IMR-90 (cell line): ENCODE measurements around the gene ST8SIA6. TPM values are rescaled to one million over a fixed set of nuclear protein-coding genes. Genes with fewer than 3 reads are reported as not detected.

Experiments used
- ATAC-seq: fragments of 200-7000 bp; cut with Tn5 transposase; 2 replicates; pipeline ENCODE4 v1.9.1; 2020; ENCODE audit warnings: low read depth, mild to moderate bottlenecking, moderate library complexity
- BruUV-seq: library from RNA; stranded (reverse); fragments of 400-500 nt; replicated peaks from 2 replicates; lab custom pipeline; 2021; lab: Mats Ljungman, UMichigan
- CTCF ChIA-PET: fragments of 300-600 bp; formaldehyde crosslinking; extraction: SDS; loops from one replicate; lab custom pipeline; 2021; ENCODE audit warnings: antibody characterized with exemption; lab: Yijun Ruan, JAX
- POLR2A ChIA-PET: fragments of 300-600 bp; sonication (Branson Sonifier 250); formaldehyde crosslinking; loops from one replicate; lab custom pipeline; 2022; ENCODE audit warnings: antibody characterized with exemption; ENCODE audit not compliant: unreplicated experiment; lab: Charles Lee
- DNase-seq: peaks from one replicate; pipeline ENCODE4 v3.0.0; 2013
- H2AFZ ChIP-seq: replicated peaks from 2 replicates; pipeline ENCODE3; 2013; ENCODE audit warnings: low read length, mild to moderate bottlenecking; ENCODE audit not compliant: poor library complexity
- H2AK5ac ChIP-seq: 2 replicates; pipeline ENCODE4 v1.6.1; 2013; ENCODE audit warnings: low read depth, low read length, inconsistent platforms
- H2AK9ac ChIP-seq: replicated peaks from 2 replicates; pipeline ENCODE3; 2013; ENCODE audit warnings: mild to moderate bottlenecking, low read depth, low read length, moderate library complexity; ENCODE audit not compliant: poor library complexity
- H2BK120ac ChIP-seq: 2 replicates; pipeline ENCODE4 v1.6.1; 2013; ENCODE audit warnings: low read depth, low read length, inconsistent platforms
- H2BK15ac ChIP-seq: 3 replicates; pipeline ENCODE4 v1.6.1; 2013; ENCODE audit warnings: low read depth, low read length, inconsistent platforms
- H2BK20ac ChIP-seq: 2 replicates; pipeline ENCODE4 v1.6.1; 2013; ENCODE audit warnings: low read depth, mild to moderate bottlenecking, inconsistent platforms, low read length, moderate library complexity
- H2BK5ac ChIP-seq: 2 replicates; pipeline ENCODE4 v1.6.1; 2013; ENCODE audit warnings: mild to moderate bottlenecking, low read depth, low read length, inconsistent platforms; ENCODE audit not compliant: poor library complexity, severe bottlenecking
- H3K14ac ChIP-seq: replicated peaks from 2 replicates; pipeline ENCODE4 v1.6.1; 2013; ENCODE audit warnings: low read depth, low read length, inconsistent platforms
- H3K18ac ChIP-seq: 2 replicates; pipeline ENCODE4 v1.6.1; 2013; ENCODE audit warnings: low read depth, low read length, control low read depth
- H3K23ac ChIP-seq: 2 replicates; pipeline ENCODE4 v1.6.1; 2013; ENCODE audit warnings: low read depth, low read length, inconsistent platforms
- H3K27ac ChIP-seq: 2 replicates; pipeline ENCODE4 v1.5.1; 2013; ENCODE audit warnings: mild to moderate bottlenecking, control low read depth, low read length; ENCODE audit not compliant: insufficient read depth
- H3K27me3 ChIP-seq: 2 replicates; pipeline ENCODE4 v1.6.1; 2013; ENCODE audit warnings: low read length; ENCODE audit not compliant: control insufficient read depth, insufficient read depth
- H3K36me3 ChIP-seq: 2 replicates; pipeline ENCODE4 v1.6.1; 2013; ENCODE audit warnings: low read length, mixed read lengths; ENCODE audit not compliant: control insufficient read depth, insufficient read depth
- H3K4ac ChIP-seq: 2 replicates; pipeline ENCODE4 v1.6.1; 2013; ENCODE audit warnings: low read depth, low read length, inconsistent platforms
- H3K4me1 ChIP-seq: 2 replicates; pipeline ENCODE4 v1.6.1; 2013; ENCODE audit warnings: low read length, mixed read lengths; ENCODE audit not compliant: control insufficient read depth, insufficient read depth
- H3K4me2 ChIP-seq: 2 replicates; pipeline ENCODE4 v1.6.1; 2013; ENCODE audit warnings: low read depth, mild to moderate bottlenecking, control low read depth, low read length, moderate library complexity
- H3K4me3 ChIP-seq: 2 replicates; pipeline ENCODE4 v1.5.1; 2013; ENCODE audit warnings: low read depth, mild to moderate bottlenecking, control low read depth, low read length, moderate library complexity; ENCODE audit not compliant: insufficient read depth
- H3K56ac ChIP-seq: 2 replicates; pipeline ENCODE4 v1.6.1; 2013; ENCODE audit warnings: low read length, inconsistent platforms; ENCODE audit not compliant: insufficient read depth; ENCODE audit errors: extremely low read depth
- H3K79me1 ChIP-seq, 2 experiments: 2 replicates each; pipeline ENCODE4 v1.6.1; 2013; ENCODE audit warnings: low read length in 2 of 2, inconsistent platforms in 1 of 2, low read depth in 1 of 2
- H3K9ac ChIP-seq: 2 replicates; pipeline ENCODE4 v1.6.1; 2013; ENCODE audit warnings: low read depth, low read length, control low read depth
- H3K9me1 ChIP-seq: 2 replicates; pipeline ENCODE4 v1.6.1; 2013; ENCODE audit warnings: low read length, inconsistent platforms; ENCODE audit not compliant: insufficient read depth
- H3K9me3 ChIP-seq: 2 replicates; pipeline ENCODE4 v1.6.1; 2013; ENCODE audit warnings: low read length; ENCODE audit not compliant: control insufficient read depth, insufficient read depth
- H4K20me1 ChIP-seq: 2 replicates; pipeline ENCODE4 v1.6.1; 2013; ENCODE audit warnings: low read length, inconsistent platforms; ENCODE audit not compliant: insufficient read depth
- H4K5ac ChIP-seq: 2 replicates; pipeline ENCODE4 v1.6.1; 2013; ENCODE audit warnings: mild to moderate bottlenecking, low read depth, low read length, control low read depth
- H4K8ac ChIP-seq, 2 experiments: 2 replicates each; pipeline ENCODE4 v1.6.1; 2013; ENCODE audit warnings: low read depth in 2 of 2, low read length in 2 of 2, control low read depth in 1 of 2, inconsistent platforms in 1 of 2
- H4K91ac ChIP-seq: 2 replicates; pipeline ENCODE4 v1.6.1; 2013; ENCODE audit warnings: low read depth, low read length, inconsistent platforms; ENCODE audit not compliant: insufficient read depth
- NFE2L2 ChIP-seq: fragments of 150-350 bp; IDR thresholded peaks from 2 replicates; pipeline ENCODE4 v1.6.1; 2016; ENCODE audit warnings: low read depth, mild to moderate bottlenecking, low read length
- POLR2A ChIP-seq: IDR thresholded peaks from 2 replicates; pipeline ENCODE4 v1.6.1; 2012; ENCODE audit warnings: mild to moderate bottlenecking, low read depth, low read length
- RCOR1 ChIP-seq: IDR thresholded peaks from 2 replicates; pipeline ENCODE4 v1.6.1; 2012; ENCODE audit warnings: mild to moderate bottlenecking, low read length, improper control_type of control experiment; ENCODE audit not compliant: insufficient replicate concordance
- SMC3 ChIP-seq: fragments of 150-350 bp; IDR thresholded peaks from 2 replicates; pipeline ENCODE4 v1.6.1; 2016; ENCODE audit warnings: low read depth, mild to moderate bottlenecking, antibody characterized with exemption, low read length, moderate library complexity
- WGBS, 2 experiments: methylation state at CpG; one replicate each; pipeline versions ENCODE4 v1.1.5 to v1.1.7; 2013; ENCODE audit warnings: missing lambda C conversion rate in 2 of 2; ENCODE audit not compliant: insufficient read length in 1 of 2; ENCODE audit errors: extremely low coverage in 2 of 2; 5-methylcytosine and 5-hydroxymethylcytosine counted together
- dilution Hi-C: fragments of 300-500 bp; cut with HindIII; formaldehyde crosslinking; loops from one replicate; pipeline ENCODE4 v1.14.3; 2018; ENCODE audit warnings: low sequenced_read_pairs; ENCODE audit not compliant: unreplicated experiment
- in situ Hi-C: fragments of 300-500 bp; cut with MboI; formaldehyde crosslinking; loops from 3 replicates; pipeline ENCODE4 v1.14.3; 2019; ENCODE audit warnings: low sequenced_read_pairs, inconsistent platforms, mixed read lengths
- intact Hi-C: fragments of 100-400 bp; cut with micrococcal nuclease; formaldehyde crosslinking; loops from 2 replicates; pipeline ENCODE4 v1.10.0; 2022
- polyA plus RNA-seq, 3 experiments: library from polyadenylated mRNA; depleted of rRNA; stranded (reverse); fragments of >200 nt; gene quantifications; 2 replicates each; pipeline ENCODE4 v1.2.3, GENCODE V29; 2012; ENCODE audit warnings: low replicate concordance in 1 of 3
- total RNA-seq: library from RNA; depleted of rRNA; stranded (reverse); fragments of >200 nt; gene quantifications from 2 replicates; pipeline ENCODE4 v1.2.3, GENCODE V29; 2012
- TF ChIP-seq, protein P1 (sequence below): fragments of 150-350 bp; IDR thresholded peaks from 2 replicates; pipeline ENCODE4 v1.6.1; 2016; ENCODE audit warnings: low read depth, mild to moderate bottlenecking, low read length, moderate library complexity, borderline replicate concordance
- TF ChIP-seq, protein P2 (sequence below): fragments of 150-350 bp; IDR thresholded peaks from 2 replicates; pipeline ENCODE4 v1.6.1; 2017; ENCODE audit warnings: mild to moderate bottlenecking, antibody characterized with exemption, low read length, low read depth

The ST8SIA6 gene
- total and polyA plus RNA-seq, 2 of the 4 experiments (the other 2 are of a cell fraction) = 0.10 to 0.18 TPM

- Histone ChIP-seq H3K23ac (no peak overlapping the region), H3K4me2 (no peak overlapping the region), H2AK9ac (no peak overlapping the region), H3K4ac (no peak overlapping the region), H3K14ac (no peak overlapping the region), H2AFZ (no peak overlapping the region), H3K4me1 (no peaks in the 10 kb centered on the region), H4K91ac (no peak overlapping the region), H3K27ac (no peak overlapping the region), H3K9ac (no peak overlapping the region), H3K79me1 (no peaks in the 10 kb centered on the region), H4K5ac (no peak overlapping the region), H3K9me1 (no peaks in the 10 kb centered on the region), H2BK15ac (no peak overlapping the region), H3K18ac (no peak overlapping the region), H2BK20ac (no peak overlapping the region), H3K36me3 (no peaks in the 10 kb centered on the region), H2AK5ac (no peak overlapping the region), H3K4me3 (no peak overlapping the region), H3K9me3 (no peaks in the 10 kb centered on the region), H2BK120ac (no peak overlapping the region), H3K27me3 (peaks cover 19% of the 10 kb centered on the region), H2BK5ac (peak overlapping the region; percentile 3), H3K56ac (no peak overlapping the region), H4K20me1 (no peaks in the 10 kb centered on the region), H4K8ac (no peak overlapping the region)
- DNase-seq = no peak
- in situ Hi-C loops (no loop called here), intact Hi-C loops (no loop called here), dilution Hi-C loops (no loop called here)
- no peak for ATAC-seq
- BruUV-seq = no TSS peak
- CTCF ChIA-PET = no interaction called here
- POLR2A ChIA-PET = no interaction called here
- no CpG with 5 or more reads among the region's 5 CpGs for WGBS, 2 experiments
- no peak for TF ChIP-seq NFE2L2
- no peak for TF ChIP-seq SMC3
- TF ChIP-seq, protein P1, sequence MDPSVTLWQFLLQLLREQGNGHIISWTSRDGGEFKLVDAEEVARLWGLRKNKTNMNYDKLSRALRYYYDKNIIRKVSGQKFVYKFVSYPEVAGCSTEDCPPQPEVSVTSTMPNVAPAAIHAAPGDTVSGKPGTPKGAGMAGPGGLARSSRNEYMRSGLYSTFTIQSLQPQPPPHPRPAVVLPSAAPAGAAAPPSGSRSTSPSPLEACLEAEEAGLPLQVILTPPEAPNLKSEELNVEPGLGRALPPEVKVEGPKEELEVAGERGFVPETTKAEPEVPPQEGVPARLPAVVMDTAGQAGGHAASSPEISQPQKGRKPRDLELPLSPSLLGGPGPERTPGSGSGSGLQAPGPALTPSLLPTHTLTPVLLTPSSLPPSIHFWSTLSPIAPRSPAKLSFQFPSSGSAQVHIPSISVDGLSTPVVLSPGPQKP = no peak
- no peak for TF ChIP-seq POLR2A
- TF ChIP-seq, protein P2, sequence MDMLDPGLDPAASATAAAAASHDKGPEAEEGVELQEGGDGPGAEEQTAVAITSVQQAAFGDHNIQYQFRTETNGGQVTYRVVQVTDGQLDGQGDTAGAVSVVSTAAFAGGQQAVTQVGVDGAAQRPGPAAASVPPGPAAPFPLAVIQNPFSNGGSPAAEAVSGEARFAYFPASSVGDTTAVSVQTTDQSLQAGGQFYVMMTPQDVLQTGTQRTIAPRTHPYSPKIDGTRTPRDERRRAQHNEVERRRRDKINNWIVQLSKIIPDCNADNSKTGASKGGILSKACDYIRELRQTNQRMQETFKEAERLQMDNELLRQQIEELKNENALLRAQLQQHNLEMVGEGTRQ = no peak
- no peak for TF ChIP-seq RCOR1
Measured at GRCh38 chr10:17380888-17381287, 73.5 kb downstream of the ST8SIA6 start.
